Kidney (tissue), 14 donors: ENCODE results near the gene ZBTB7C. TPM values are rescaled to one million over a fixed set of nuclear protein-coding genes. Genes with fewer than 3 reads are reported as not detected.

Experiments
- DNase-seq, 5 donors: peaks; one replicate each; pipeline ENCODE4 v3.0.0-alpha.2; 2013 to 2020
- FAIRE-seq: peaks from 2 replicates; lab custom pipeline; 2012; peaks lifted over from hg19 to GRCh38; lab: Jason Lieb, UNC
- H3K27ac ChIP-seq, 2 donors: one replicate each; pipeline ENCODE4 v1.7.0; 2013; ENCODE audit warnings: low read depth in 2 of 2, low read length in 2 of 2, inconsistent platforms in 1 of 2
- H3K27me3 ChIP-seq: one replicate; pipeline ENCODE4 v1.7.1; 2013; ENCODE audit warnings: low read length, inconsistent platforms; ENCODE audit not compliant: control insufficient read depth, insufficient read depth
- H3K36me3 ChIP-seq, 3 donors: one replicate each; pipeline versions ENCODE4 v1.7.0 to v1.7.1; 2013; ENCODE audit warnings: low read length in 3 of 3, control low read depth in 1 of 3, inconsistent platforms in 1 of 3; ENCODE audit not compliant: insufficient read depth in 3 of 3, control insufficient read depth in 2 of 3
- H3K4me1 ChIP-seq, 3 donors: one replicate each; pipeline versions ENCODE4 v1.7.0 to v1.7.1; 2013; ENCODE audit warnings: low read length in 3 of 3, inconsistent platforms in 1 of 3, low read depth in 1 of 3; ENCODE audit not compliant: control insufficient read depth in 2 of 3, insufficient read depth in 2 of 3
- H3K4me3 ChIP-seq, 3 donors: one replicate each; pipeline versions ENCODE4 v1.7.0 to v1.8.1; 2013; ENCODE audit warnings: low read length in 3 of 3, control low read depth in 1 of 3, inconsistent platforms in 1 of 3
- H3K9ac ChIP-seq, 3 donors: one replicate each; pipeline versions ENCODE4 v1.7.0 to v1.7.1; 2013; ENCODE audit warnings: low read length in 3 of 3, control low read depth in 1 of 3, inconsistent platforms in 1 of 3
- H3K9me3 ChIP-seq, 3 donors: one replicate each; pipeline versions ENCODE4 v1.7.0 to v1.7.1; 2013; ENCODE audit warnings: low read length in 3 of 3, control low read depth in 1 of 3, inconsistent platforms in 1 of 3; ENCODE audit not compliant: control insufficient read depth in 2 of 3, insufficient read depth in 1 of 3
- CTCF ChIP-seq: IDR thresholded peaks from 3 replicates; pipeline ENCODE4 v1.5.1; 2012; ENCODE audit warnings: mild to moderate bottlenecking, moderate library complexity, borderline replicate concordance; ENCODE audit not compliant: insufficient read depth; ENCODE audit errors: extremely low read depth
- intact Hi-C: fragments of 100-400 bp; cut with DNase I; formaldehyde crosslinking; loops from one replicate; pipeline ENCODE4 v1.11.1; 2022
- polyA plus RNA-seq: library from polyadenylated mRNA; stranded (reverse); fragments of 350-450 nt; fragmentation: Illumina TruSeq; extraction: RNeasy Lipid Tissue Mini Kit (QIAGEN cat#74804); gene quantifications from one replicate; pipeline ENCODE4 v1.2.3, GENCODE V29; 2014; ENCODE audit warnings: low read depth, low replicate concordance; ENCODE audit not compliant: insufficient read depth
- total RNA-seq: library from RNA; stranded (reverse); fragmentation: NEBNext Ultra II Directional; extraction: Animal tissue kit (Norgen Biotek cat#: 25700); gene quantifications from one replicate; pipeline ENCODE4 v1.2.1, GENCODE V29; 2021
- donor health status: control.
- donor health status: control.
- donor health status: control.
- donor health status: control.
- donor health status: control.
- donor health status: DM: yes; HTN: yes; CAD: no.
- donor health status: Normal renal cell carcinoma (clear cell type).

ZBTB7C gene
- total and polyA plus RNA-seq, 2 donors from 2014 or later, result 1.8 to 13.8 TPM

GRCh38 chr18:48095726-48096125, 313.5 kb downstream of the ZBTB7C start:
- Histone ChIP-seq H3K9me3 (no peaks in the 10 kb centered on the region), H3K27ac (no peak overlapping the region), H3K36me3 (no peaks in the 10 kb centered on the region), H3K4me1 (no peaks in the 10 kb centered on the region), H3K27me3 (no peaks in the 10 kb centered on the region), H3K4me3 (no peak overlapping the region), H3K9ac (no peak overlapping the region)
- intact Hi-C loops, result no loop called here
- no peak for TF ChIP-seq CTCF
- DNase-seq (no peak), FAIRE-seq (no peak)

GRCh38 chr18:48093104-48093503, 316.1 kb downstream of the ZBTB7C start:
- no peak for FAIRE-seq
- DNase-seq, result peak in 1 of 5 donors; percentile 46
- intact Hi-C loops, result no loop called here
- Histone ChIP-seq H3K9me3 (no peaks in the 10 kb centered on the region), H3K9ac (no peak overlapping the region), H3K27ac (no peak overlapping the region), H3K36me3 (no peaks in the 10 kb centered on the region), H3K4me1 (no peaks in the 10 kb centered on the region), H3K27me3 (no peaks in the 10 kb centered on the region), H3K4me3 (no peak overlapping the region)
- no peak for TF ChIP-seq CTCF

GRCh38 chr18:48091869-48092497, 317.2 kb downstream of the ZBTB7C start:
- no peak for FAIRE-seq
- DNase-seq, result peak in 1 of 5 donors; percentile 30

More at GRCh38 chr18:48091869-48092497, 317.2 kb downstream of the ZBTB7C start:
- intact Hi-C loops, result no loop called here
- H3K27me3 ChIP-seq, result no peaks in the 10 kb centered on the region
- TF ChIP-seq CTCF, result no peak
- H3K9ac ChIP-seq, result no peak overlapping the region
- H3K27ac ChIP-seq, result no peak overlapping the region
- H3K4me3 ChIP-seq, result no peak overlapping the region
- no peaks in the 10 kb centered on the region for H3K4me1 ChIP-seq
- no peaks in the 10 kb centered on the region for H3K36me3 ChIP-seq
- no peaks in the 10 kb centered on the region for H3K9me3 ChIP-seq
